K562 (cell line): ENCODE data around the gene ADSS1. TPM values are rescaled to one million over a fixed set of nuclear protein-coding genes. Genes with fewer than 3 reads are reported as not detected.
A peak's percentile ranks its signal among the peaks of the same experiment; 100 is the strongest.

Source experiments
- ATF7 ChIP-seq: fragments of 450-650 bp; IDR thresholded peaks from 2 replicates; pipeline ENCODE4 v1.7.1; 2014; ENCODE audit warnings: mild to moderate bottlenecking, moderate library complexity
- C11orf30 ChIP-seq: fragments of 450-650 bp; IDR thresholded peaks from 2 replicates; pipeline ENCODE4 v1.6.1; 2016; ENCODE audit warnings: low read depth, mild to moderate bottlenecking
- CBX1 ChIP-seq: sonication (generic); IDR thresholded peaks from 2 replicates; pipeline ENCODE4 v1.6.1; 2016; ENCODE audit warnings: antibody characterized with exemption, low read depth, mild to moderate bottlenecking
- CBX5 ChIP-seq: IDR thresholded peaks from 2 replicates; pipeline ENCODE4 v1.6.1; 2014; ENCODE audit warnings: low read depth, borderline replicate concordance
- HIVEP1 ChIP-seq: fragments of 250-450 bp; sonication (Bioruptor Pico); IDR thresholded peaks from 2 replicates; pipeline ENCODE4 v1.4.0; 2020; ENCODE audit warnings: mild to moderate bottlenecking
- KLF1 ChIP-seq: fragments of 450-650 bp; IDR thresholded peaks from 2 replicates; pipeline ENCODE4 v1.6.1; 2016; ENCODE audit warnings: missing genetic modification characterization, missing compliant biosample characterization
- NCOR1 ChIP-seq: fragments of 450-650 bp; IDR thresholded peaks from 2 replicates; pipeline ENCODE4 v1.6.1; 2016; ENCODE audit warnings: mild to moderate bottlenecking, moderate library complexity
- POLR3G ChIP-seq: IDR thresholded peaks from 2 replicates; pipeline ENCODE4 v1.6.1; 2011; ENCODE audit not compliant: insufficient read length, insufficient replicate concordance; ENCODE audit errors: extremely low read depth
- PURB ChIP-seq: sonication (generic); formaldehyde crosslinking; IDR thresholded peaks from 2 replicates; pipeline ENCODE4 v1.9.0; 2021; ENCODE audit warnings: low read depth, mild to moderate bottlenecking, missing genetic modification reagents
- RBBP5 ChIP-seq: fragments of 200-600 bp; sonication (generic); IDR thresholded peaks from 2 replicates; pipeline ENCODE4 v1.6.1; 2012; ENCODE audit warnings: borderline replicate concordance, mild to moderate bottlenecking, low read length, control low read depth, inconsistent platforms; ENCODE audit not compliant: insufficient read depth, poor library complexity, severe bottlenecking
- SAFB2 ChIP-seq: fragments of 200-400 bp; formaldehyde crosslinking; IDR thresholded peaks from 2 replicates; pipeline ENCODE4 v1.6.1; 2018; ENCODE audit warnings: borderline replicate concordance, low read length, low read depth, moderate library complexity; ENCODE audit not compliant: severe bottlenecking
- SAP30 ChIP-seq: fragments of 200-600 bp; sonication (generic); IDR thresholded peaks from 2 replicates; pipeline ENCODE4 v1.6.1; 2012; ENCODE audit warnings: borderline replicate concordance, low read depth, mild to moderate bottlenecking, moderate library complexity, low read length, control low read depth, inconsistent platforms; ENCODE audit not compliant: insufficient read depth, poor library complexity, severe bottlenecking
- ZBTB8A ChIP-seq: fragments of 450-650 bp; IDR thresholded peaks from 2 replicates; pipeline ENCODE4 v1.6.1; 2018; ENCODE audit warnings: mild to moderate bottlenecking, moderate library complexity; ENCODE audit not compliant: partially characterized antibody
- ZC3H4 ChIP-seq: sonication (generic); formaldehyde crosslinking; IDR thresholded peaks from 2 replicates; pipeline ENCODE4 v1.9.0; 2021; ENCODE audit warnings: missing genetic modification reagents, borderline replicate concordance
- ZEB2 ChIP-seq: fragments of 450-650 bp; IDR thresholded peaks from 2 replicates; pipeline ENCODE4 v1.6.1; 2016
- ZFPM2 ChIP-seq: fragments of 250-450 bp; sonication (Bioruptor Pico); IDR thresholded peaks from 2 replicates; pipeline ENCODE4 v1.5.1; 2022; ENCODE audit warnings: mild to moderate bottlenecking
- ZNF224 ChIP-seq: sonication (generic); formaldehyde crosslinking; IDR thresholded peaks from 2 replicates; pipeline ENCODE4 v1.8.0; 2022; ENCODE audit warnings: mild to moderate bottlenecking, missing genetic modification reagents
- ZNF696 ChIP-seq: fragments of 250-450 bp; sonication (Bioruptor Pico); conservative IDR thresholded peaks from 2 replicates; pipeline ENCODE4 v1.4.0; 2020; ENCODE audit warnings: mild to moderate bottlenecking, moderate library complexity
- ZNF707 ChIP-seq: fragments of 250-450 bp; sonication (Bioruptor Pico); conservative IDR thresholded peaks from 2 replicates; pipeline ENCODE4 v1.8.0; 2022; ENCODE audit warnings: inconsistent platforms, mild to moderate bottlenecking, moderate library complexity
- ZNF764 ChIP-seq: fragments of 250-450 bp; sonication (Bioruptor Pico); IDR thresholded peaks from 2 replicates; pipeline ENCODE4 v1.4.0; 2020; ENCODE audit warnings: low read depth, mild to moderate bottlenecking, moderate library complexity
- ZNF79 ChIP-seq: fragments of 250-450 bp; sonication (Bioruptor Pico); IDR thresholded peaks from 2 replicates; pipeline ENCODE4 v1.4.0; 2020; ENCODE audit warnings: low read depth, mild to moderate bottlenecking, moderate library complexity
- polyA plus RNA-seq, 8 experiments: library from polyadenylated mRNA; depleted of rRNA in 4 of 8; stranded (reverse) in 5 of 8; unstranded in 3 of 8; fragments of >200 nt; fragmentation: Nextera tagmentation in 2 of 8; fragmentation: Illumina TruSeq in 1 of 8; extraction: Ambion mirVana in 2 of 8; extraction: Trizol in 1 of 8; gene quantifications; 2 replicates each; pipeline versions ENCODE4 v1.2.1 to v1.2.3, GENCODE V29; 2011 to 2014; ENCODE audit warnings: inconsistent platforms in 1 of 8, missing spikeins in 1 of 8
- total RNA-seq, 7 experiments: library from RNA; depleted of rRNA in 6 of 7; stranded (reverse); fragments of >200 nt in 6 of 7; fragmentation: Illumina TruSeq in 2 of 7; extraction: Trizol in 2 of 7; gene quantifications; 2 replicates each; pipeline versions ENCODE4 v1.2.1 to v1.2.3, GENCODE V29; 2011 to 2021; ENCODE audit warnings: low replicate concordance in 1 of 7
- TF ChIP-seq, protein P1 (sequence below): fragments of 150-350 bp; conservative IDR thresholded peaks from 2 replicates; pipeline ENCODE4 v1.6.1; 2014; ENCODE audit warnings: low read length
- TF ChIP-seq, protein P2 (sequence below): fragments of 200-800 bp; sonication (Bioruptor generic); IDR thresholded peaks from 2 replicates; pipeline ENCODE4 v1.6.1; 2017; ENCODE audit warnings: missing genetic modification characterization, missing compliant biosample characterization
- TF ChIP-seq, protein P3 (sequence below): sonication (generic); formaldehyde crosslinking; IDR thresholded peaks from 2 replicates; pipeline ENCODE4 v1.8.1; 2023; ENCODE audit warnings: mild to moderate bottlenecking, missing genetic modification reagents

The ADSS1 gene
- total and polyA plus RNA-seq, 9 of the 15 experiments (the other 6 are each of a cell fraction or from before 2014, with no cell fraction given): 0.53 to 5.9 (median 3.9) TPM

DNA sequence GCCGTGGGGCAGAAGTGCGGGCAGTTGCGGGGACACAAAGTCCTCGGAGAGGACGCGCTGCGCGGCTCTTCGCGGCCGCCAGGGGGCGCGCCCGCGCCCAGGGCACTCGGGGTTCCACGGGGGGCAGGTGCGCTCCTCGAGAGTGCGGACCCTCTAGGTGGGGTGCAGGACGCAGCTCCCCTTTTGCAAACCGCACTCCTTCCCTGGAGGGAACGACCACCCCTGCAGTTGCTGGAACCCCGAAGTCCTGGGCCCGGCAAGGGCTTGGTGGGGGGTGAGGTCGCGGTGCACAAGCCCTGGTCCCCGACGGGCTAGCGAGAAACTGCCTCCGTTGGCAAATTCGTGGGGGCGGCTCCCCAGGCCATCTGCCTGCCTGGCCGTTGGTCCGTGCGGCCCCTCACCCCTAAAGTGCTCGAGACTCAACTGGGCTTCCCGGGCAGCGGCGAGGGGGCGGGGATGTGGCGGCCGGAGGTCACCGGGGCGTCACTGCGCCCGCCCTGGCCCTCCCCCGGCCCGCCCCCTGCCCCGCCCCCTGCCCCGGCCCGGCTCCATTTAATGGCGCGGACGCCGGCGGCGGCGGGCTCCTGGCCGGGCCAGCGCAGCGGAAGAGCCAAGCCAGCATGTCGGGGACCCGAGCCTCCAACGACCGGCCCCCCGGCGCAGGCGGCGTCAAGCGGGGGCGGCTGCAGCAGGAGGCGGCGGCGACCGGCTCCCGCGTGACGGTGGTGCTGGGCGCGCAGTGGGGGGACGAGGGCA is at the start of gene ADSS1 (continued):
- TF ChIP-seq, protein P1, sequence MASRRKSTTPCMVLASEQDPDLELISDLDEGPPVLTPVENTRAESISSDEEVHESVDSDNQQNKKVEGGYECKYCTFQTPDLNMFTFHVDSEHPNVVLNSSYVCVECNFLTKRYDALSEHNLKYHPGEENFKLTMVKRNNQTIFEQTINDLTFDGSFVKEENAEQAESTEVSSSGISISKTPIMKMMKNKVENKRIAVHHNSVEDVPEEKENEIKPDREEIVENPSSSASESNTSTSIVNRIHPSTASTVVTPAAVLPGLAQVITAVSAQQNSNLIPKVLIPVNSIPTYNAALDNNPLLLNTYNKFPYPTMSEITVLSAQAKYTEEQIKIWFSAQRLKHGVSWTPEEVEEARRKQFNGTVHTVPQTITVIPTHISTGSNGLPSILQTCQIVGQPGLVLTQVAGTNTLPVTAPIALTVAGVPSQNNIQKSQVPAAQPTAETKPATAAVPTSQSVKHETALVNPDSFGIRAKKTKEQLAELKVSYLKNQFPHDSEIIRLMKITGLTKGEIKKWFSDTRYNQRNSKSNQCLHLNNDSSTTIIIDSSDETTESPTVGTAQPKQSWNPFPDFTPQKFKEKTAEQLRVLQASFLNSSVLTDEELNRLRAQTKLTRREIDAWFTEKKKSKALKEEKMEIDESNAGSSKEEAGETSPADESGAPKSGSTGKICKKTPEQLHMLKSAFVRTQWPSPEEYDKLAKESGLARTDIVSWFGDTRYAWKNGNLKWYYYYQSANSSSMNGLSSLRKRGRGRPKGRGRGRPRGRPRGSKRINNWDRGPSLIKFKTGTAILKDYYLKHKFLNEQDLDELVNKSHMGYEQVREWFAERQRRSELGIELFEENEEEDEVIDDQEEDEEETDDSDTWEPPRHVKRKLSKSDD: no peak
- no peak for TF ChIP-seq PURB
- TF ChIP-seq NCOR1: no peak
- TF ChIP-seq RBBP5: no peak
- TF ChIP-seq ATF7: 0 out of 2 replicates have a peak, but pooled peaks have one; percentile 22
- peak; percentile 34 for TF ChIP-seq SAP30
- no peak for TF ChIP-seq ZNF696
- TF ChIP-seq KLF1 (tag): no peak
- no peak for TF ChIP-seq HIVEP1 (CRISPR knock-in tag)
- TF ChIP-seq SAFB2: no peak
- no peak for TF ChIP-seq ZC3H4
- no peak for TF ChIP-seq CBX1
- no peak for TF ChIP-seq ZEB2
- no peak for TF ChIP-seq ZBTB8A
- TF ChIP-seq ZNF707 (CRISPR knock-in tag): no peak
- TF ChIP-seq, protein P2, sequence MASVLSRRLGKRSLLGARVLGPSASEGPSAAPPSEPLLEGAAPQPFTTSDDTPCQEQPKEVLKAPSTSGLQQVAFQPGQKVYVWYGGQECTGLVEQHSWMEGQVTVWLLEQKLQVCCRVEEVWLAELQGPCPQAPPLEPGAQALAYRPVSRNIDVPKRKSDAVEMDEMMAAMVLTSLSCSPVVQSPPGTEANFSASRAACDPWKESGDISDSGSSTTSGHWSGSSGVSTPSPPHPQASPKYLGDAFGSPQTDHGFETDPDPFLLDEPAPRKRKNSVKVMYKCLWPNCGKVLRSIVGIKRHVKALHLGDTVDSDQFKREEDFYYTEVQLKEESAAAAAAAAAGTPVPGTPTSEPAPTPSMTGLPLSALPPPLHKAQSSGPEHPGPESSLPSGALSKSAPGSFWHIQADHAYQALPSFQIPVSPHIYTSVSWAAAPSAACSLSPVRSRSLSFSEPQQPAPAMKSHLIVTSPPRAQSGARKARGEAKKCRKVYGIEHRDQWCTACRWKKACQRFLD (CRISPR knock-in tag): no peak
- TF ChIP-seq ZNF224: no peak
- TF ChIP-seq ZNF764 (CRISPR knock-in tag): no peak
- no peak for TF ChIP-seq ZFPM2 (CRISPR knock-in tag)
- no peak for TF ChIP-seq ZNF79 (CRISPR knock-in tag)
- TF ChIP-seq, protein P3, sequence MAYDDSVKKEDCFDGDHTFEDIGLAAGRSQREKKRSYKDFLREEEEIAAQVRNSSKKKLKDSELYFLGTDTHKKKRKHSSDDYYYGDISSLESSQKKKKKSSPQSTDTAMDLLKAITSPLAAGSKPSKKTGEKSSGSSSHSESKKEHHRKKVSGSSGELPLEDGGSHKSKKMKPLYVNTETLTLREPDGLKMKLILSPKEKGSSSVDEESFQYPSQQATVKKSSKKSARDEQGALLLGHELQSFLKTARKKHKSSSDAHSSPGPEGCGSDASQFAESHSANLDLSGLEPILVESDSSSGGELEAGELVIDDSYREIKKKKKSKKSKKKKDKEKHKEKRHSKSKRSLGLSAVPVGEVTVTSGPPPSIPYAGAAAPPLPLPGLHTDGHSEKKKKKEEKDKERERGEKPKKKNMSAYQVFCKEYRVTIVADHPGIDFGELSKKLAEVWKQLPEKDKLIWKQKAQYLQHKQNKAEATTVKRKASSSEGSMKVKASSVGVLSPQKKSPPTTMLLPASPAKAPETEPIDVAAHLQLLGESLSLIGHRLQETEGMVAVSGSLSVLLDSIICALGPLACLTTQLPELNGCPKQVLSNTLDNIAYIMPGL: no peak
- peak; percentile 35; the same call in 1 of the 2 replicates for TF ChIP-seq C11orf30
- TF ChIP-seq CBX5: no peak
- no peak for TF ChIP-seq POLR3G
